CD4-positive, alpha-beta T cell treated with Interleukin-15 for 1 hour (primary cell): ENCODE measurements around the gene ALOX5.

Source experiments
- DNase-seq: peaks from one replicate; pipeline ENCODE4 v3.0.0-alpha.2; 2020

The ALOX5 gene

DNA sequence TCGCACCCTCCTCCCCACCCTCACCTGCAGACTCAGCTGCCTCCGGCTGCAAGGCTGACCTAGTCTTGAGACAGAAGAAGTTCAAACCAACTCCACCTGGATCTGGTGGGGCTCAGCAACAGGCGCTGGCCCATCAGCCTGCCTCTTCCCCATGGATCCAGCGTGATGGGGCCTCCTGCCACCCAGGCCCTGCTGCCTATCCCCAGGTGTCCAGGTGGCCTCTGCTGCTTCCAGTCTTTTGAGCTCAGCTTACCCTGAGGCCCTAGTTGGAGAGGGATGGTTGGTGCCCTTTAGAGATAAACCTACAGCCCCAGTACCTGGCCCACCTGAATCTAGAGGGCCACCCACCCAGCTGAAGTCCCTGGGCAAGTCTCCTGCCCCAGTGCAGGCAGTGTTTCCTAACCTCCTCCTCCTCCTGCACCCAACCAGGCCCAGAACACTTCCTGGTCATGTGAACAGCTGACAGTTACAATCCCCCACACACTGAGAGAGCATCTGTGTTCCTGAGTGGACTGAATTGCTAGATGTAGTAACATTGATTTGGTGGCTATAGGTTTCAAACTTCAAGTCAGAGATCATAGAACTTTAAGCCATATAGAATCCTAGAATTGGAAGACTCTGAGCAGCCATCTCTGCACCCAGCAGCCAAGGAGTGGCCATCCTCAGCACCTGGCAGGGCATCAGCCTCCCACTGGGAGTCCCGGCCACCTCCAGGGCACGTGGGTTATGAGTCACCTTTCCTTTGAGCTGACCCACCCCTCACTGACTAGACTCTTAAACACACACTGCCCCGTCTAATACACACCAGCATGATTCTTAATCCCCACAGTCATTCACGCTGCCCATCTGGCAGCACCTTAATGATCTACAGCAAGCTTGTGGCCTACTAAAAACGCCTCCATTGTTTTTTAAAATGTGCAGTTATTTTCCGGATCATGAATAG lies 51.9 kb downstream of the ALOX5 start:
- DNase-seq: no peak

DNA sequence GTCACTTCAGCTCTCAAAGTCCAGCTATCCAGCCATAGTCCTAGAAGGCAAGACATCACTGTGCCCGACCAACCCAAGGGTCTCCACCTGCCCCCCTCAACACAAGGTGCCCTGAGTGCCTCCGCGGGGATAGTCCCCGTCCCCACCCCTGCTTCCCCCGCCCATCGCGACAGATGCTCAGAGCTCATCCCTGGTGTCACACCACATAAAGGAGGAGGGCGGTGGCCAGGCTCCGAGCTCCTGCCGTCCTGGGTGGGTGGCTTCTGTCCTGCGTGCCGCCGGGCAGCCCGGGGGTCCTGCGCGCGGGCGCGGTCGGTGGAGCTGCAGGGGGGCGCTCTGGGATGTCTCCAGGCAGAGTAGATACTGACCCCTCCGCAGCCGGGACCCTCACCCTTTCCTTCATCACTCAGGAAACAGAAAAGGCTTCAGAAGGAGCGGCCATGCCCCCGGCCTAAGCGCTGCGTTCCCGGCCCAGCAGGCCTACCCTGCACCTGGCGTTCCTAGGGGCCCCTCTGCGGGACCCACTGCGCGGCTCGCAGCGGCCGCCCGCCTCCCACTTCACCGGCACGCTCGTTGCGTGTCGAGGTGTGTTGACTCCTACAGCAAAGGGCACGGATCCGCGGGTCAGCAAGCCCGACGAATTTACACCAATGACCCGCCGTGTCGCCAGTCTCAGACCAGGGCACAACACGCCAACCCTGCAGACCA lies 53.4 kb downstream of the ALOX5 start:
- no peak for DNase-seq

DNA sequence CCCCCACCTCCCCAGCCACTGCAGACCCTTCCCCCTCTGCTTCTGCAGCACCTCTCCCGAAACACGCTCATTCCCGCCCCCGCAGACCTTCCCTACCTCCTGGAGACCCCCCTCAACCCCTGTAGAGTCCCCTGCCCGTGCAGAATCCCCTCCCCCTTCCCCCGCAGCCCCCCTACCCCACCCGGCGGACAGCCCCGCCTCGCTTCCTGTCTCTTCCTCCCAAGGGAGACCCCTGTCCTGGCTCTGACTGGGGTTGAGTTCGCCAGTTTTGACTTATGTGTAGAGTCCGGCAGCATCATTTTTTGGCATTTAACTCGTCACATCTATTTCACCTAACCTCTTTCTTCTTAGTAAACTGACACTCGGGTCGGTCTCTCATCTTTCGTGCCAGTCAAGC lies 54.0 kb downstream of the ALOX5 start:
- no peak for DNase-seq

DNA sequence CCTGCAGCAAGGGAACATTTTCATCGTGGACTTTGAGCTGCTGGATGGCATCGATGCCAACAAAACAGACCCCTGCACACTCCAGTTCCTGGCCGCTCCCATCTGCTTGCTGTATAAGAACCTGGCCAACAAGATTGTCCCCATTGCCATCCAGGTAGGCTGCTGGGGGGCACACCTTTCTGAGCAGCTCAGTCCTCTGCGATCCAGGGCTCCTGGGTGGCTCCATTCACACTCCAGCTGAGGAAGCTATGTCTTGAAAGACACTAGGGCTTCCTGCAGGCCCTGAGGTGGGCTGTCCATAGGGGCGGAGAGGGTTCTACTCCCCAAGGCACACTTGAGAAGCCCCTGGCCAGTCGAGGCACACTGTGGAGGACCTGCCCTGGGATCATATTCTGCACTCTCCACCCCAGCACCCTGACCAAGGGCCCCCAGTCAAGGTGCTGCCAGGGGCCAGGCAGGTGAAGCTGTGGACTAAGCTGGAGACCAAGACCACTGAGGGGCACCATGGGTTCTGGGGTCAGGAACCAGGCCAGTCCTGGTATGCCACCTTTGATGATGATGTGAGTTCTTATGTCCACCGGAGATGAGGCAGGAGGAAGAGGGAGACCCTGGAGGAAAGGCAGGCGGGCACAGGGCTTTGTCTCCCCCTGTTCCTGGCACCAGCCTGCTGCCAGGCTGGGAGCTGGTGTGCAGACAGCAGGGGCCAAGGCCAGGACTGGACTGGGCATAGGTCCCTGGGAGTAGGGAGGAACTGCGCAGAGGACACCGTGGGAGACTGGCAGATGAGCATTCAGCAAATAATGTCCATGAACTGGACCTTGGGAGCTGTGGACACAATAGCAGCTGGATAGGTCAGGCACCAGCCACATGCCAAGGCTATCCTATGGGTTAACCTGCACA lies 54.8 kb downstream of the ALOX5 start:
- no peak for DNase-seq

DNA sequence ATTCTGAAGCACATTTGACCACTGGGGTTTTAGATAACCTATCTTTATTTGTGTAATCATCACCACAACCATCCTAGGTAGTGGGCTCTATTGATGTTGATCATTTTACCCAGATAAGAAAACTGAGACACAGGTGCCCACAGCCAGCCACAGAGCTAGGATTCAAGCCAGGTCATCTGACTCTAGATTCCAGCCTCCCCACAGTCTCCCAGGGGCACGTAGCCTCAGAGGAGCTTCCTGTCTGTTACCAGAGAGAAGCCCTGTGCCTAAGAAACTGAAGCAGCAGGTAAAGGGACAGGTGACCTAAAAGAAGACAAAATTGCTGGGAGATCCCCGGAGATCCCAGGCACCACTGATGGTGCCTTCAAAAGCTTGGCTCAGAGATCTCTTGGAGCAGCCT lies 55.8 kb downstream of the ALOX5 start:
- DNase-seq: no peak

DNA sequence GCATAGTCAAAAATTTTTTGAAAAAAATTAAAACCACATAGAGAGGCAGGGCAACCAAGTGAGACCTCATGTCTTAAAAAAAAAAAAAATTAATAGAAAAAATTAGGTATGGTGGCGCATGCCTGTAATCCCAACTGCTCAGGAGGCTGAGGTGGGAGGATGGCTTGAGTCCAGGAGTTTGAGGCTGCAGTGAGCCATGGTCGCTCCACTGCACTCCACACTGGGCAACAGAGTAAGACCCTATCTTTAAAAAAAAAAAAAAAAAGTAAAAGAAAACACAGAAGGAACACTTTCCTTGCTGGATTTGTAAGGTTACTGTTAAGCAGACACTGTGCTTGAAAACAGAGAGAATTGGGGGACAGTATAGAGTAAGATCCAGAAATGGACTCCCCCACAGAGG lies 58.1 kb downstream of the ALOX5 start:
- DNase-seq: no peak

DNA sequence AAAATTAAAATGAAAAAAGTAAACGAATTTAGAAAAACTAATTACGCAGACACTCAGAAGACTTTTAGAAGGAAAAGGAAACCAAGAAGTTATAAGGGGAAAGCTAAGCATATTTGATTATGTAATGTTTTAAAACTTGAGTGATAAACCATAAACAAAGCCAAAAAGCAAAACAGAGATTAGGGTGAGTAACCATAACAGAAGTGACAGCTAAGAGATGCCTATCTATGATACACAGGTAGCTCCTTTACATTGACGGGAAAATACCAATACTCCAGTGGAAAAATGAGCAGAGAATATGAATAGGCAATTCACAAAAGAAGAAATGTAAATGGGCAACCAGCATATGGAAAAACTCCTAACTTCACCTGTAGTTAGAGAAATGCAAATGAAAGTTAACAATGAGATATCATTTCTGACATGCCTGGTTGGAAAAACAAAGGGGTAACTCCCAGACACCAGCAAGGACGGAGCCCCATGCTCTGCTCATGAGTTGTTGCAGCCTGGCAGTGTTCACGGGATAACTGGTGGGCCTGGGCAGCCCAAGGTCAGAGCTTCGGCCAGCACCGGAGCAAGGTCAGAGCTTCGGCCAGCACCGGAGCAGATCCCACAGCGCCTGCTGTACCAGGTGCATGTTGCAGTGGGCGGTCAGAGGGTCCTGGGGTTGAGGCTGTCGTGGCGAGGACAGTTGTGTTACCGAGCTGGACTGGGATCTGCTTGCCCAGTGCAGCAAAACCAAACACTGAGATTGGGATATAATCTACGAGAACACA lies 58.9 kb downstream of the ALOX5 start:
- DNase-seq: no peak

DNA sequence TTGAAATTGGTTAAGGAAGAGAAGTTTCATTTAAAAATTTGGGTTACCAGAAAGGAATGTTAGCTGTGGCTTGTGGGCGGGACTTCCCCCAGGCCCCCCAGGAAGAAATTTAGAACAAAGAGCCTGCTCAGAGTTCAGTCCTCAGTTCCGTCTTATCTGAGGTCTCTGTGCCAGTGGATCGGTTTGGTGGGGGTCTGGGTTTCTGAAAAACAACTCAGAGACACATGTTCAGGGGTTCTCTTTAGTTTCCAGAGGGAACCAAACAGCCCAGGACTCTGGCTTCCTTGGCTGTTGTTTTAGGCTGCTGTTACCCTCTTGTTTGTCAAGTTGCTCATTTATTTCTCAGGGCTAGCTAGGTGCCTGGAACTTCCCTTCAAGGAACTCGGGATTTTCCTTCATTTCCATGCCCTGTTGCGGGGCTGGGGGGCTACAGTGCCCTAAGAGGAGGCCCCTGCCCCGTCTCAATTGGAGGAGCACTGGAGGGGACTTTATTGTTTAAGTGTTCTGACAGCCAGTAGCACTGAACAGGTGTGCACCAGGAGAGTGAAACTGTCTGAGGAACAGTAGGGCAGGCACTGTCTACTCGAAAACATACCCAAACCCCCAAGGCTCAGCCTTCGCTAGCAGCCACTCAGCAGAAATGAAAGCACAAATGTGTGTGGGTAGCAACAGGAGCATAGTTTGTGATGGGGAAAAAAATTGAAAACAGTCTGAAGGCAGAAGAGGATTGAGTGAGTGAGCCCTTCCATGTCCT lies 59.9 kb downstream of the ALOX5 start:
- no peak for DNase-seq

DNA sequence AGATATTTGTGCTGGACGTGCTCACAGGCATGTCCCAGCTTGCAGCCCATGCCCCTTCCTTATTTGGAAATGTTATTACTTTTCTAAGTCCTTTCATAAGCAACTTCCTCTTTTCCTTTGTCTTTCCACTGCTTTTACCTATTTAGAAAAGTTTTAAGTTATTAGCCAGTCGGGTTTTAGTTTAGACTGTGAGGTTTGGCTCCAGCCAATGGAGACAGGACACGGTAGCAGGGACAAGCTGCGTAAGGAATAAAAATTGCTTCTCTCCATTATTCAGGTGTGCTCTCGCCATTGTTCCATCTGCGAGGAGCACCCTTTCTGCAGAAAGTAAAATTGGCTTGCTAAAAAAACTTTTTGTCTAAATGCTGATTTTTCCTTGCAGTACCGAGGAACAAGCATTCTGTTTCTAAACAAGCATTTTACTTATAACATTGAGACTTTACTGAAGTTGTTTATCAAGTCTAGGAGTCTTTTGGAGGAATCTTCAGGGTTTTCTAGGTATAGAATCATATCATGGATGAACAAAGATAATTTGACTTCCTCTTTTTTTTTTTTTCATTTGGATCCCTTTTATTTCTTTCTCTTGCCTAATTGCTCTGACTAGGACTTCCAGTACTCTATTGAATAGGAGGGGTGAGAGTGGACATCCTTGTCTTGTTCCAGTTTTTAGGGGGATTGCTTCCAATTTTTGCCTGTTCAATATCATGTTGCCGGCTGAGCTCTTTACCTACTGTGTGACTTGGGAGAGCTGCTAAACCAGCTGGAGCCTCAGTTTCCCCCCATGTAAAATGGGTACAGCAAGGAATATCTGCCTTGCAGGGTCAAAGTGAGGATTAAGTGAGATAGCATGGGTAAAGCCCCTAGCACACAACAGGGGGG lies 63.8 kb downstream of the ALOX5 start:
- no peak for DNase-seq

DNA sequence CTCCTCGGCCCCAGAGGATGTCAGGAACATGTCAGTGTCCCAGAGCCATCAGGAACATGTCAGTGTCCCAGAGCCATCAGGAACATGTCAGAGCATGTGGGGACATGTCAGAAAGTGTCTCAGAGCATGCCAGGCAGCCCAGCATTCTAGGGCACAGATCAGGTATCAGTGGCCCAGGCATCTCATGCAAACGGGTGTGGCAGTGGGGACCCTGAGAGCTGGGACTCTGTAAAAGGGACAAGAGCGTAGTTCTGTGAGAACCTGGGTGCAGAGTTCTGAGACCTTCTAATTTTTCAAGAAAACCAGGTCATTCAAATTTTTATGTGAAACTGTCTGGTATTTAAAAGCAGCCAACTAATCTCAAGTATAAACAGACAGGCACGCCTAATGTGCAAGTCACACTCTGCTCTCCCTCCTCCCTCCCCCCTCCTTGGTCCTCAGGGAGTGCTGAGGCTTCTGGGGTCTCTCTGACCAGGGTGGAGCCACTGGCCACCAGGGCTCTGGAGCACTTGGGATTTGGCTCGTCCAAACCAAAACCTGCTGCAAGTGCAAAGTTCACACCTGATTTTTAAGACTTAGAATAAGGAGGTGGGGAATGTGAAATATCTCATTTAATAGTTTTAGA lies 64.6 kb downstream of the ALOX5 start:
- DNase-seq: no peak

DNA sequence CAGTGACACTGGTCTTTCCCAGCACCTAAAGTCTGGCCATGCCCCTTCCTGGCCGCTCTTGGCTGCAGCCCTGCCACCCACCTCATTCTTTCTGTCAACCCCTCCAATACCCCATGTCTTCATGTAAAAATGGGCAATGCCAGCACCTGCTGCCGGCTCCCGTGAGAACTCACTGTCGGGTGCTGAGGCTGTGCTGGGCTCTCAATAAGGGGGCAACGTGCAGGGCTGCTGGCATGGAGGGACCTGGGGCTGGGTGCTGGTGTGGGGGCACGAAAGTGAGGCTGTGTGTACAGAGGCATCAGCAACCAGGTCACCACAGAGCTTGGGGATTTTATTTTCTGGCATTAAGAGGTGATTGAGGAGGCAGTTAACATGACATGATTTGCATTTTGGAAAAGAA lies 65.3 kb downstream of the ALOX5 start:
- no peak for DNase-seq

DNA sequence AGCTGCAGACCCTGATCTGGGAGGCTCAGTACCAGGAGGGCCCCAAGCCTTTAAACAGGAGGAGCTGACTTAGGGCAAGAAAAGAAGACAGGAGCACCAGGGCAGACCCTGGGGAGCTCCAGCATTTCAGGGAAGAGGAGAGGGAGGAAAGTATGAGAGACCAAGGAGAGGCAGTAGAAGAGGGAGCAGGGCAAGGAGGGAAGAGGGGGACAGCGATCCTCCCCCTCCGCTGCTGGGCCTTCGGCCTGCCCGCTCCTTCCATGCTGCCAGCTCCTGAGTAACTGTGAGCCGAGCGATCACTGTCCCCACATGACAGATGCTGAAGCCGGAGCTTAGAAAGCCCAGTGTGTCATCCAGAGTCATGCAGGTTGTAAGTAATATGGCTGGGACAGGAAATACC lies 65.9 kb downstream of the ALOX5 start:
- no peak for DNase-seq

DNA sequence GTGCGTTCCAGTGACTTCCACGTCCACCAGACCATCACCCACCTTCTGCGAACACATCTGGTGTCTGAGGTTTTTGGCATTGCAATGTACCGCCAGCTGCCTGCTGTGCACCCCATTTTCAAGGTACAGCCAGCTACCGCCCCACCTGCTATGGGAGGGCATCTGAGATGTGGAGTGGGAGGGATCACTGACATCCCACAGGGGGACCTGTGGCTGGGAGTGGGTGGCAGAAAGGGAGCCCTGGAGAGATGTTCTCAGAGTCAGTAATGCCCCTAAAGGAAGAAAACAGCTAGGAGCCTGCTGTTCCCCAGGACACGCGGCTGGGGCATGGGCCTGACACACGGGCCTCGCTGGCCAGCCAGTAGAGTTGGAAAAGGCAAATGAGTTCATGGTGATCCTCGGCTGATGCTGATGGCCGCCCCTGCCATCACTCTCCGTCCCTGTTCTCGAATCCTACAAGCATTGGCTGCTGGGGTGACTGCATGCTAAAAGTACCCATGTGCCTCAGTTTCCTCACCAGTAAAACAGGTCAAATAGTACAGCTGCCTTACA lies 66.6 kb downstream of the ALOX5 start:
- DNase-seq: no peak

DNA sequence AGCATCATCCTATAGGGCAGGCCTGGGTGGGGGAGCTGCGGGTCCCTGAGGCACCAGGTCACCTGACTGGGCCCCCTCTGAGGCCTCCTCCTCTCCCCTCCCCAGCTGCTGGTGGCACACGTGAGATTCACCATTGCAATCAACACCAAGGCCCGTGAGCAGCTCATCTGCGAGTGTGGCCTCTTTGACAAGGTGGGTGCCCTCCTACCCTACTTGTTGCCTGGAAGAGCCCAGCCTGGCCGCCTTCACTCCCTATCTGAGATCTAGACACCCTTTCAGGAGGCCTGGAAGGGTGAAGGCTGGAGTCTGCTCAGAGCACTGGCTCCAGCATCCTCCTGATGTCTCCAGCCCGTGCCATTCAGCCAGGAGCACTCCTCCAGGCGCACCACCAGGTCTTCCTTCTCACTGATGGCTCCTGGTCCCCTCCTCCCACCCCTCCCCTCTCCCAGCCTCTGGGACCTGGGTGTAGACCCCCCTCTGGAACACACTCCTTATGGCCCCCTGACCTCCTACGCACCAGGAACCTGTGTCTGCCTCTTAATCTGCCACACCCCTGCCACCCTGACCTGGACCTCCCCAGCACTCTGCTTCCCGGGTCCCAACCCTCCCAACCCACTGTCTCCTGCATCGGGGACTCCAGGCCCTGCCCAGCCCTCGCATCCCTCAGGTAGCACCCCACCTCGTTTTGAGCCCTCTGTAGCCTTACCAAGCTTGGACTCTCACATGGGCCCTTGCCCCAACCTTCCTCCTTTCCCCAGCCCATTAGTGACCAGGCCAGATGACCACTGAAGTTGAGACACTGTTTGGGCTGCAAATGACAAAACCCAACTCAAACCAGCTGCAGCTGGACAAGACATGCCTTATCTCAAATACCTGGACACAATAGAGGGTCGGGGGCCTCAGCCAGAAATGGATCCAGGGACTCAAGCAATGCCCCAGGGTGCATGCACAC lies 67.5 kb downstream of the ALOX5 start:
- no peak for DNase-seq

DNA sequence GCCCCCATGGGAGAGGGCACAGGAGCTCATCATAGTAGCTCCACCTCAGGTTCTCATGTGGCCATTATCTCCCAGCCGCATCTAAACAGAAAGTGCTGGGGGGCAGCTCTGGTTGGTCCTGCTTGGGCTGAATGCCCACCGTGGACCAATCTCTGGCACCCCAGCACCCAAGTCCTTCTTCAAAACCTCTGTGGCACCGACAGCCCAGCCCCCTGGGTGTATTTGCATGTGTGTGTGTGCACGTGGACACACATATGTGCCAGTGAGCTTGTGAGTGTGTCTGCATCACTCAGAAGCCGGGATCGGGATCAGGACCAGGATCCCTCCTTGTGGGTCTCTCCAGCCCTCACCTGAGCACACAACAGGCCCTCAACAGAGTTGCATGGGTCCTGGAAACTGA lies 68.2 kb downstream of the ALOX5 start:
- DNase-seq: no peak

DNA sequence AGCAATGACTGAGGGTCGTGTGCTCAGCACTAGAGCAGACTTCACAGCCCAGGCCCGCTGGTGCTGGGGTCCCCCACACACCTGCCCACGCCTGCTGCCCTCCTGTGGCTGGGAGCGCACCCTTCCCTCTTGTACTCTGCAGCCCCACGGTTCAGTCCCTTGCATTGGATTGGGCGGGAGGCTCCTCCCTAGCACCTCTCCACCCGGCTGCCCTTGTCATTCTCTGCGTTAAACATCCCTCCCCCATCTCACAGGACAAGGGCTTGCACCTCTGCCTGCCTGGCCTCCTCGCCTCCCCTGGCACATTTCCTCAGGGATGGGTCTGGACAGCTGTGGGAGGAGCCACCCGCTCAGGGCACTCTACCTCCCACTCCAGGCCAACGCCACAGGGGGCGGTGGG lies 68.6 kb downstream of the ALOX5 start:
- no peak for DNase-seq

DNA sequence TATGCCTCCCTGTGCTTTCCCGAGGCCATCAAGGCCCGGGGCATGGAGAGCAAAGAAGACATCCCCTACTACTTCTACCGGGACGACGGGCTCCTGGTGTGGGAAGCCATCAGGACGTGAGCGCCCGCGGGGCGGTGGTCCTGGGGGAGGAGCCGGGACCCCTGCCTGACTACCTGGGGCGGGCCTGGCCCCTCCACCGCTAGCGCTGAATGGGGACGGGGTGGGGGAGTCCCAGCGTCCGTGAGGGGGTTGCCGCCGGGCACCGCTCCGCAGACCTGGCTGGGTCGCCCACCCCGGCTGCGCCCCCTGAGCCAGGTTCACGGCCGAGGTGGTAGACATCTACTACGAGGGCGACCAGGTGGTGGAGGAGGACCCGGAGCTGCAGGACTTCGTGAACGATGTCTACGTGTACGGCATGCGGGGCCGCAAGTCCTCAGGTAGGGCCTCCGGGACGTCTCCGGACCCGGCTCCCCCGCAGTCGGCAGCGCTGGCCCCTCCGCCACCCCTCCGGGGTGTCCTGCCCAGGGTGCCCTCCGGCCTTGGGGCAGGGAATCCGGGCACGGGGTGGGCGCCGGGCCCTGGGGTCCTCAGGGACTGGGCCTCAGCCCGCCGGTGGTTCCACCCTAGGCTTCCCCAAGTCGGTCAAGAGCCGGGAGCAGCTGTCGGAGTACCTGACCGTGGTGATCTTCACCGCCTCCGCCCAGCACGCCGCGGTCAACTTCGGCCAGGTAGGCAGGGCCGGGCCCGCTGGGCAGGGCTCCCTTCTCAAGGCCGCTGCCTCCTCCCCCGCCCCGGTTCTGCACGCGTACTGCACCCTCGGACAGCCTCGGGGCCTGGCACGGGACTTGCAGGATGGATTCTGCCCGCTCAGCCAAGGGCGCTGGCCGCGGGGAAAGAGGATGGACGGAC lies 69.3 kb downstream of the ALOX5 start:
- no peak for DNase-seq

DNA sequence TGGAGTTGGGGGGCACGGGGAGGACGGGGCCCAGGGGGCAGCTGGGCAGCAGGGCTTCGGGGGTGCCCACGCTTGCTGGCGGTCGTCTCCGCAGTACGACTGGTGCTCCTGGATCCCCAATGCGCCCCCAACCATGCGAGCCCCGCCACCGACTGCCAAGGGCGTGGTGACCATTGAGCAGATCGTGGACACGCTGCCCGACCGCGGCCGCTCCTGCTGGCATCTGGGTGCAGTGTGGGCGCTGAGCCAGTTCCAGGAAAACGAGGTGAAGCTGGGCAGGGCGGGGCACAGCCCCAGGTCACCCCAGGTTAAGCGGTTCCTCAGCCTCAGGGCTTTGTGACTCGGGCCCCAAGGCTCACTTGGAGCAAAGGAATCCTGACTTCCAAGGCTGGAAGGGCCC lies 70.0 kb downstream of the ALOX5 start:
- DNase-seq: no peak
